HG02981 (cell line): Measurements from ENCODE around the gene SLC66A2.
"Not testable (repeated sequence)": the region's sequence is repeated elsewhere in the genome, so short reads cannot be mapped to it uniquely, and the experiment has no call there.

ENCODE experiments used
- ATAC-seq: cut with Tn5 transposase; IDR thresholded peaks from one replicate; pipeline ENCODE4 v1.9.1; 2021; ENCODE audit warnings: mild to moderate bottlenecking, moderate library complexity; ENCODE audit not compliant: unreplicated experiment

SLC66A2 gene

GRCh38 chr18:79971211-79971952, 19.9 kb upstream of the SLC66A2 start:
- no peak for ATAC-seq

- no peak for ATAC-seq
Measured at GRCh38 chr18:79970419-79971133, 19.1 kb upstream of the SLC66A2 start.

GRCh38 chr18:79965119-79965902, 13.9 kb upstream of the SLC66A2 start:
- no peak for ATAC-seq

GRCh38 chr18:79964330-79965118, 13.1 kb upstream of the SLC66A2 start, which contains the start of gene HSBP1L1:
HSBP1L1 (plus strand) TSS chr18:79964643; CDS start chr18:79964736, 93 bp downstream.
- peak; percentile 67 for ATAC-seq

- no peak for ATAC-seq
Measured at GRCh38 chr18:79963658-79964329, 12.3 kb upstream of the SLC66A2 start.

- ATAC-seq = peak; percentile 47
Measured at GRCh38 chr18:79962835-79963657, 11.6 kb upstream of the SLC66A2 start.

- ATAC-seq = no peak
Measured at GRCh38 chr18:79962311-79962710, 10.9 kb upstream of the SLC66A2 start.

- no peak for ATAC-seq
Measured at GRCh38 chr18:79961527-79962291, 10.3 kb upstream of the SLC66A2 start.

- no peak for ATAC-seq
Measured at GRCh38 chr18:79960921-79961526, 9.6 kb upstream of the SLC66A2 start.

- not testable (repeated sequence) for ATAC-seq
Measured at GRCh38 chr18:79960161-79960801, 8.8 kb upstream of the SLC66A2 start.

GRCh38 chr18:79958981-79959380, 7.5 kb upstream of the SLC66A2 start:
- no peak for ATAC-seq

GRCh38 chr18:79956276-79956675, 4.8 kb upstream of the SLC66A2 start:
- no peak for ATAC-seq

- no peak for ATAC-seq
Measured at GRCh38 chr18:79955302-79956075, 4.0 kb upstream of the SLC66A2 start.

- ATAC-seq = no peak
Measured at GRCh38 chr18:79954791-79955190, 3.3 kb upstream of the SLC66A2 start.

GRCh38 chr18:79953971-79954651, 2.7 kb upstream of the SLC66A2 start:
- no peak for ATAC-seq

GRCh38 chr18:79952996-79953559, 1.6 kb upstream of the SLC66A2 start:
- ATAC-seq = no peak
